ENCODE data around the gene PPP2R2B.

The PPP2R2B gene

GRCh38 chr5:146726891-146727290 lies 151.7 kb downstream of the PPP2R2B start (continued):
- TF ChIP-seq CSRNP3 (CRISPR knock-in tag; IDR thresholded peaks at IDR 0.05) (no peak), ZNF8 (CRISPR knock-in tag; IDR thresholded peaks at IDR 0.05) (no peak)

- ATAC-seq, result no peak
- TF ChIP-seq GLIS3 (CRISPR knock-in tag; IDR thresholded peaks at IDR 0.05) (no peak), POU6F1 (CRISPR knock-in tag; IDR thresholded peaks at IDR 0.05; ENCODE audit: borderline replicate concordance, low read depth) (no peak), ZNF70 (CRISPR knock-in tag; IDR thresholded peaks at IDR 0.05) (no peak), ARNTL (CRISPR knock-in tag; IDR thresholded peaks at IDR 0.05; ENCODE audit: borderline replicate concordance, low read depth) (no peak), ZFP3 (CRISPR knock-in tag; IDR thresholded peaks at IDR 0.05) (no peak), ZNF565 (CRISPR knock-in tag; conservative IDR thresholded peaks at IDR 0.05; ENCODE audit: low read depth) (no peak), ISL1 (CRISPR knock-in tag; IDR thresholded peaks at IDR 0.05) (no peak), TCF4 (CRISPR knock-in tag; IDR thresholded peaks at IDR 0.05; ENCODE audit: borderline replicate concordance) (no peak), PPARA (CRISPR knock-in tag; IDR thresholded peaks at IDR 0.05; ENCODE audit: borderline replicate concordance) (no peak), ZC3H10 (CRISPR knock-in tag; IDR thresholded peaks at IDR 0.05) (no peak), CREB5 (CRISPR knock-in tag; IDR thresholded peaks at IDR 0.05; ENCODE audit: low read depth) (no peak), CSRNP3 (CRISPR knock-in tag; IDR thresholded peaks at IDR 0.05) (no peak), RARB (CRISPR knock-in tag; IDR thresholded peaks at IDR 0.05) (no peak), PATZ1 (CRISPR knock-in tag; IDR thresholded peaks at IDR 0.05; ENCODE audit: borderline replicate concordance) (no peak), BACH2 (CRISPR knock-in tag; IDR thresholded peaks at IDR 0.05; ENCODE audit: borderline replicate concordance) (no peak)
These were observed 152.5 kb downstream of the PPP2R2B start for GRCh38 chr5:146726020-146726419.

GRCh38 chr5:146725025-146725424 lies 153.5 kb downstream of the PPP2R2B start:
- ATAC-seq, result peak; percentile 76
- TF ChIP-seq ZNF70 (CRISPR knock-in tag; IDR thresholded peaks at IDR 0.05), result no peak
- no peak for TF ChIP-seq CREB5 (CRISPR knock-in tag; IDR thresholded peaks at IDR 0.05; ENCODE audit: low read depth)
- TF ChIP-seq ZNF8 (CRISPR knock-in tag; IDR thresholded peaks at IDR 0.05), result no peak
- no peak for TF ChIP-seq ISL1 (CRISPR knock-in tag; IDR thresholded peaks at IDR 0.05)
- no peak for TF ChIP-seq ZFP30 (CRISPR knock-in tag; IDR thresholded peaks at IDR 0.05)
- no peak for TF ChIP-seq PATZ1 (CRISPR knock-in tag; IDR thresholded peaks at IDR 0.05; ENCODE audit: borderline replicate concordance)
- no peak for TF ChIP-seq PPARA (CRISPR knock-in tag; IDR thresholded peaks at IDR 0.05; ENCODE audit: borderline replicate concordance)
- TF ChIP-seq CSRNP3 (CRISPR knock-in tag; IDR thresholded peaks at IDR 0.05), result no peak
- TF ChIP-seq ZC3H10 (CRISPR knock-in tag; IDR thresholded peaks at IDR 0.05), result no peak
- TF ChIP-seq TOX (CRISPR knock-in tag; IDR thresholded peaks at IDR 0.05; ENCODE audit: borderline replicate concordance), result no peak
- TF ChIP-seq BACH2 (CRISPR knock-in tag; IDR thresholded peaks at IDR 0.05; ENCODE audit: borderline replicate concordance), result no peak
- TF ChIP-seq SNAI2 (CRISPR knock-in tag; IDR thresholded peaks at IDR 0.05), result no peak
- no peak for TF ChIP-seq POU6F1 (CRISPR knock-in tag; IDR thresholded peaks at IDR 0.05; ENCODE audit: borderline replicate concordance, low read depth)
- TF ChIP-seq ZFP3 (CRISPR knock-in tag; IDR thresholded peaks at IDR 0.05), result no peak
- no peak for TF ChIP-seq TCF4 (CRISPR knock-in tag; IDR thresholded peaks at IDR 0.05; ENCODE audit: borderline replicate concordance)
- no peak for TF ChIP-seq RARB (CRISPR knock-in tag; IDR thresholded peaks at IDR 0.05)
- no peak for TF ChIP-seq ZNF565 (CRISPR knock-in tag; conservative IDR thresholded peaks at IDR 0.05; ENCODE audit: low read depth)
- no peak for TF ChIP-seq ESRRG (CRISPR knock-in tag; IDR thresholded peaks at IDR 0.05)
- no peak for TF ChIP-seq ARNTL (CRISPR knock-in tag; IDR thresholded peaks at IDR 0.05; ENCODE audit: borderline replicate concordance, low read depth)

All from SK-N-SH treated with all-trans-retinoic acid at 6 μM for 48 hours (cell line).